ENCODE results near the gene CCR6.
"Not testable (repeated sequence)": the region's sequence is repeated elsewhere in the genome, so short reads cannot be mapped to it uniquely, and the experiment has no call there.

CCR6 gene

GRCh38 chr6:167122827-167123657, at the start of gene CCR6:
Gene CCR6, plus strand, starts transcription at chr6:167123096. Its CDS starts 13,039 bp downstream, at chr6:167136135.
- DNase-seq: peak; percentile 71

- DNase-seq: peak; percentile 70
These were observed 49.1 kb upstream of the CCR6 start for GRCh38 chr6:167073679-167074274.

GRCh38 chr6:167077241-167077932, 45.5 kb upstream of the CCR6 start:
- DNase-seq: no peak

GRCh38 chr6:167078745-167079144, 44.2 kb upstream of the CCR6 start:
- DNase-seq: no peak

GRCh38 chr6:167079853-167080297, 43.0 kb upstream of the CCR6 start:
- DNase-seq: peak; percentile 97

GRCh38 chr6:167087857-167088354, 35.0 kb upstream of the CCR6 start:
- DNase-seq: no peak

- not testable (repeated sequence) for DNase-seq
These were observed 34.2 kb upstream of the CCR6 start for GRCh38 chr6:167088741-167089140.

- DNase-seq: peak; percentile 47
These were observed 33.4 kb upstream of the CCR6 start for GRCh38 chr6:167089243-167090142.

GRCh38 chr6:167090171-167090570, 32.7 kb upstream of the CCR6 start:
- DNase-seq: peak; percentile 91

GRCh38 chr6:167091026-167091804, 31.7 kb upstream of the CCR6 start:
- peak; percentile 94 for DNase-seq

- DNase-seq: no peak
These were observed 31.1 kb upstream of the CCR6 start for GRCh38 chr6:167091805-167092107.

- DNase-seq: peak; percentile 67
These were observed 30.1 kb upstream of the CCR6 start for GRCh38 chr6:167092672-167093339.

- no peak for DNase-seq
These were observed 29.4 kb upstream of the CCR6 start for GRCh38 chr6:167093406-167093921.

GRCh38 chr6:167093922-167094432, 28.9 kb upstream of the CCR6 start:
- peak; percentile 70 for DNase-seq

- peak; percentile 71 for DNase-seq
These were observed 28.5 kb upstream of the CCR6 start for GRCh38 chr6:167094436-167094819.

GRCh38 chr6:167094820-167095637, 27.9 kb upstream of the CCR6 start:
- DNase-seq: peak; percentile 94

- DNase-seq: no peak
These were observed 27.0 kb upstream of the CCR6 start for GRCh38 chr6:167095888-167096287.

- DNase-seq: no peak
These were observed 25.9 kb upstream of the CCR6 start for GRCh38 chr6:167096991-167097390.

- no peak for DNase-seq
These were observed 25.1 kb upstream of the CCR6 start for GRCh38 chr6:167097770-167098169.

GRCh38 chr6:167098825-167099225, 24.1 kb upstream of the CCR6 start:
- peak; percentile 26 for DNase-seq
